Erythroblast (primary cell): Measurements from ENCODE around the gene SLC9C1.

Source experiments
- GATA1 ChIP-seq: IDR thresholded peaks from 2 replicates; pipeline ENCODE4 v1.6.1; 2011; ENCODE audit warnings: low read depth, mild to moderate bottlenecking, control low read depth, low read length, moderate library complexity
- POLR2A ChIP-seq: IDR thresholded peaks from 2 replicates; pipeline ENCODE4 v1.6.1; 2011; ENCODE audit warnings: mild to moderate bottlenecking, low read length

GRCh38 chr3:112127522-112128494, 166.2 kb downstream of the SLC9C1 start:
- TF ChIP-seq POLR2A (no peak), GATA1 (no peak)
